Astrocyte of the cerebellum (primary cell): Measurements from ENCODE around the gene OR3A3.
"Not testable (repeated sequence)": the region's sequence is repeated elsewhere in the genome, so short reads cannot be mapped to it uniquely, and the experiment has no call there.

Source experiments
- DNase-seq: peaks from one replicate; pipeline ENCODE4 v3.0.0-alpha.2; 2011; ENCODE audit warnings: low read depth
- H3K4me3 ChIP-seq: 2 replicates; pipeline ENCODE4 v1.5.1; 2011; ENCODE audit warnings: mild to moderate bottlenecking, low read depth, low read length, moderate library complexity
- CTCF ChIP-seq: IDR thresholded peaks from 2 replicates; pipeline ENCODE4 v1.5.1; 2012; ENCODE audit warnings: low read length, low read depth, moderate library complexity, mild to moderate bottlenecking; ENCODE audit errors: missing control alignments
- in situ Hi-C: cut with HindIII; loops from 2 replicates; pipeline ENCODE4 v1.10.0; 2017; ENCODE audit warnings: low sequenced_read_pairs

OR3A3 gene

GRCh38 chr17:3411070-3411469 is at the start of gene OR3A3:
Gene OR3A3, plus strand, starts transcription at chr17:3411370.
- H3K4me3 ChIP-seq: no peak within 1 kb of the TSS
- no peak for DNase-seq
- TF ChIP-seq CTCF: no peak
- in situ Hi-C loops: loop anchor here (10.0 kb wide), 1 partner anchor 126 kb away; no protein-coding TSS in a partner anchor

- DNase-seq, in situ Hi-C loops: not testable (repeated sequence)
Observed at GRCh38 chr17:3371167-3371566, 40.0 kb upstream of the OR3A3 start.

GRCh38 chr17:3378321-3378720 is 32.8 kb upstream of the OR3A3 start:
- no peak overlapping the region for H3K4me3 ChIP-seq
- in situ Hi-C loops: no loop called here
- no peak for TF ChIP-seq CTCF
- no peak for DNase-seq

More at GRCh38 chr17:3371167-3371566, 40.0 kb upstream of the OR3A3 start:
- not testable (repeated sequence) for H3K4me3 ChIP-seq

GRCh38 chr17:3381957-3382356 is 29.2 kb upstream of the OR3A3 start:
- in situ Hi-C loops: no loop called here
- DNase-seq: no peak
- TF ChIP-seq CTCF: no peak
- no peak overlapping the region for H3K4me3 ChIP-seq

- H3K4me3 ChIP-seq: no peak within 1 kb of the TSS
- in situ Hi-C loops: no loop called here
- no peak for TF ChIP-seq CTCF
- no peak for DNase-seq
Observed at GRCh38 chr17:3385869-3386816, 25.0 kb upstream of the OR3A3 start, which contains the start of gene OR3A2. Gene OR3A2, minus strand, starts transcription at chr17:3386308.

- in situ Hi-C loops: no loop called here
- DNase-seq: no peak
- no peak overlapping the region for H3K4me3 ChIP-seq
- no peak for TF ChIP-seq CTCF
Observed at GRCh38 chr17:3389791-3390190, 21.4 kb upstream of the OR3A3 start.

GRCh38 chr17:3397801-3398200 is 13.4 kb upstream of the OR3A3 start:
- H3K4me3 ChIP-seq, in situ Hi-C loops, DNase-seq: not testable (repeated sequence)
